Measurements from ENCODE around the gene CLIP4.

DNA sequence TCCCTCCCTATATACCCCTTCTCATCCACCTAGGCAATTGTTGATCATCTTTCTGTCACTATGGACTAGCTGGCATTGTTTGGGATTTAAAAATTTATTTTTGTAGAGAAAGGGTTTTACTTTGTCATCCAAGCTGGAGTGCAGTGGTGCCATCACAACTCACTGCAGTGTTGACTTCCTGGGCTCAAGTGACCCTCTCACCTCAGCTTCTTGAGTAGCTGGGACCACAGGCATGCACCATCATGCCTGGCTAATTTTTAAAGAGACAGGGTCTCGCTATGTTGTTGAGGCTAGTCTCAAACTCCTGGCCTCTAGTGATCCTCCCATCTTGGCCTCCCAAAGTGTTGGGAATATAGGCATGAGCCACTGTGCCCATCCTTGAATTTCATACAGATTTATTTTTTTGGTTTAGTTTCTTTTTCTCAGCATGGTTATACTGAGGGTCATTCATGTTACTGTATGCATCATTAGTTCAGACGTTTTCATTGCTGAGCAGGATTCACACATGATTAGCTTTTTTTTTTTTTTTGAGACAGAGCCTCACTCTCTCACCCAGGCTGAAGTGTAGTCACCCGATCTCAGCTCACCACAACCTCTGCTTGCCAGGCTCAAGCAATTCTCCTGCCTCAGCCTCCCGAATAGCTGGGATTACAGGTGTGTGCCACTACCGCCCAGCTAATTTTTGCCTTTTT, 32.3 kb upstream of the CLIP4 start:
- TF ChIP-seq CTCF (IDR thresholded peaks at IDR 0.05; ENCODE audit: low read depth, low read length, poor library complexity, severe bottlenecking) (no peak), EZH2phosphoT487 (IDR thresholded peaks at IDR 0.05; ENCODE audit: borderline replicate concordance, low read length) (no peak)
